Measurements from ENCODE around the gene LNPK. TPM values are rescaled to one million over a fixed set of nuclear protein-coding genes. Genes with fewer than 3 reads are reported as not detected.

The LNPK gene
- total and polyA plus RNA-seq, 9 of the 15 experiments (the other 6 are each of a cell fraction or from before 2014, with no cell fraction given), result 6.4 to 40.4 (median 21.3) TPM

- TF ChIP-seq FOXP4 (CRISPR knock-in tag; IDR thresholded peaks at IDR 0.05; ENCODE audit: borderline replicate concordance) (0 out of 2 replicates have a peak, but pooled peaks have one; percentile 25), DPF2 (IDR thresholded peaks at IDR 0.05) (0 out of 2 replicates have a peak, but pooled peaks have one; percentile 29), KAT7 (CRISPR knock-in tag; IDR thresholded peaks at IDR 0.05; ENCODE audit: borderline replicate concordance) (peak; percentile 29; the same call in 1 of the 2 replicates), C11orf30 (IDR thresholded peaks at IDR 0.05; ENCODE audit: low read depth) (peak; percentile 57), MYC (IDR thresholded peaks at IDR 0.05; ENCODE audit: low read depth, low read length) (peak; percentile 39), MYC (CRISPR knock-in tag; IDR thresholded peaks at IDR 0.05; ENCODE audit: borderline replicate concordance, low read depth) (no peak), ZMIZ1 (IDR thresholded peaks at IDR 0.05; ENCODE audit: low read depth in 2 of 2, low read length in 2 of 2) (no peak), ARNT (IDR thresholded peaks at IDR 0.05) (0 out of 4 replicates have a peak, but pooled peaks of 1 of the 2 experiments have one; percentile 32), ZNF551 (CRISPR knock-in tag; IDR thresholded peaks at IDR 0.05) (no peak), XRCC5 (IDR thresholded peaks at IDR 0.05; ENCODE audit: low read depth, low read length) (0 out of 2 replicates have a peak, but pooled peaks have one; percentile 4), CLOCK (CRISPR knock-in tag; IDR thresholded peaks at IDR 0.05; ENCODE audit: borderline replicate concordance) (no peak), SP2 (IDR thresholded peaks at IDR 0.05; ENCODE audit: extremely low read depth, low read depth, low read length, poor library complexity, severe bottlenecking) (no peak)
These were observed 669 bp downstream of the LNPK start (continued) for GRCh38 chr2:176001281-176001915.

Data from K562 (cell line).